HG02973 (cell line): ENCODE data around the gene MICOS13.
A peak's percentile ranks its signal among the peaks of the same experiment; 100 is the strongest.
"Not testable (repeated sequence)": the region's sequence is repeated elsewhere in the genome, so short reads cannot be mapped to it uniquely, and the experiment has no call there.

Experiments used
- ATAC-seq: cut with Tn5 transposase; IDR thresholded peaks from one replicate; pipeline ENCODE4 v1.9.1; 2021; ENCODE audit warnings: moderate library complexity; ENCODE audit not compliant: unreplicated experiment

The MICOS13 gene, protein sequence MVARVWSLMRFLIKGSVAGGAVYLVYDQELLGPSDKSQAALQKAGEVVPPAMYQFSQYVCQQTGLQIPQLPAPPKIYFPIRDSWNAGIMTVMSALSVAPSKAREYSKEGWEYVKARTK

GRCh38 chr19:5680437-5681368 is at the start of gene MICOS13, which contains the start of gene HSD11B1L:
MICOS13 (minus strand) TSS chr19:5680516; CDS start chr19:5680486, 30 bp downstream.
HSD11B1L (plus strand) TSS chr19:5681027; CDS start chr19:5684833, 3,806 bp downstream.
- ATAC-seq, result peak; percentile 74

GRCh38 chr19:5727453-5728050 is 47.2 kb upstream of the MICOS13 start:
- no peak for ATAC-seq

GRCh38 chr19:5719961-5720790 is 39.9 kb upstream of the MICOS13 start, which contains the start of the genes CATSPERD and LONP1:
CATSPERD (plus strand) TSS chr19:5720637; CDS start chr19:5720738, 101 bp downstream.
LONP1 (minus strand) TSS chr19:5720146; CDS start chr19:5720132, 14 bp downstream.
- ATAC-seq, result peak; percentile 73

- ATAC-seq, result peak; percentile 3
These were observed 39.1 kb upstream of the MICOS13 start for GRCh38 chr19:5719274-5719960.

GRCh38 chr19:5718579-5719273 is 38.4 kb upstream of the MICOS13 start:
- no peak for ATAC-seq

DNA sequence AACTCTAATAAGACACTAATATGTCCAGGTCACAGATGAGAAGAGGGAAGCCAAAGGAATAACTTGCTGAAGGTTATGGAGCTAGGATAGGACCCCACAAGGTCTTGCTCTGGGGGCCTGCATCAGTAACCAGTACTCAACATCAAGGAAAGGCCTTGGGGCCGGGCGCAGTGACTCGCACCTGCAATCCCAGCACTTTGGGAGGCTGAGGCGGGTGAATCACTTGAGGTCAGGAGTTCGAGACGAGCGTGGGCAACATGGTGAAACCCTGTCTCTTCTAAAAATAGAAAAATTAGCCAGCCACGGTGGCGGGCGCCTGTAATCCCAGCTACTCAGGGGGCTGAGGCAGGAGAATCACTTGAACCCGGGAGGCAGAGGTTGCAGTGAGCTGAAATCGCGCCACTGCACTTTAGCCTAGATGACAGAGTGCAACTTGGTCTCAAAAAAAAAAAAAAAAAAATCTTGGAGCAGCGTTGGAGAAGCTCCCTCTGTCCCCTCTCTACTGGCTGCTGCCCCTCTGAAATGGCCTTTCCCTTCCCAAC is 37.8 kb upstream of the MICOS13 start:
- no peak for ATAC-seq

GRCh38 chr19:5717215-5717935 is 37.1 kb upstream of the MICOS13 start:
- no peak for ATAC-seq

- ATAC-seq, result no peak
These were observed 34.5 kb upstream of the MICOS13 start for GRCh38 chr19:5714816-5715215.

DNA sequence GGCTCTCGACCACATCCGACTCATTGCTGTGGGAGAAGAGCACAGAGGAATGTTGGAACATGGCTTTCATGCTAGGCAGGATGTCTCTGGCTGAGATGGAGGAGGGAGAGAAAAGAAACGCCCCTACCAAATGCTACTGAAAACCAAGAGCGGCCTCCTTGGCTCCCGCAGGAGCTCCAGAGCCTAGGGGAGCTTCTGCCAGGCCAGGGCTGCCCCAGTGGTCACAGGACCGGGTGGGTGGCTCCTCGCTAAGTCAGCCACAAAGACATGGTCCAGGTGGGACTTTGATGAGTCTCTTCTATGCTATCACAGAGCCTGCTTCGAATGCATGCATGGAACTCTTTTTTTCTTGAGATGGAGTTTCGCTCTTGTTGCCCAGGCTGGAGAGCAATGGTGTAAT is 32.9 kb upstream of the MICOS13 start:
- ATAC-seq, result no peak

DNA sequence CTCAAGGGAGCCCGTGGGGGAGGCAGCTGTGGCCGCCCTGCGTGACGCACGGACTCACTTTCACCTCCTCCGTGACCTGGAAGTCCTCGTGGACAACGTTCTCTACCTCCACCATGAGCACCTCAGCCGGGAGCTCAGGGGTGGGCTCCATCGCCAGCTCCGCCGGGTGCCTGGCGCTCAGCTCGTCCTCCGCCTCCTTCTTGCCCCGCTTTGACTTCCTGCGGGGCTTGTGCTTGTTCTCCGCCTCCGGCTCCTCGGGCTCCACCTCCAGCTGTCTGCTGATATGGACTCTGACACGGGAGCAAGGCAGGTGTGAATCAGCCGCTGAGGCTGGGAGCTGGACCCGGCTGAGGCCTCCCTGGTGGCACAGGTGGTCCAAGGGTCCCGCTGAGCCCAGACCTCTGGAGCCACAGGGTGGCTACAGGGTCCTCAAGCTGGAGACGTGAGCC is 31.4 kb upstream of the MICOS13 start:
- no peak for ATAC-seq

GRCh38 chr19:5711025-5711424 is 30.7 kb upstream of the MICOS13 start:
- ATAC-seq, result no peak

GRCh38 chr19:5707576-5708575 is 27.6 kb upstream of the MICOS13 start:
- ATAC-seq, result no peak

DNA sequence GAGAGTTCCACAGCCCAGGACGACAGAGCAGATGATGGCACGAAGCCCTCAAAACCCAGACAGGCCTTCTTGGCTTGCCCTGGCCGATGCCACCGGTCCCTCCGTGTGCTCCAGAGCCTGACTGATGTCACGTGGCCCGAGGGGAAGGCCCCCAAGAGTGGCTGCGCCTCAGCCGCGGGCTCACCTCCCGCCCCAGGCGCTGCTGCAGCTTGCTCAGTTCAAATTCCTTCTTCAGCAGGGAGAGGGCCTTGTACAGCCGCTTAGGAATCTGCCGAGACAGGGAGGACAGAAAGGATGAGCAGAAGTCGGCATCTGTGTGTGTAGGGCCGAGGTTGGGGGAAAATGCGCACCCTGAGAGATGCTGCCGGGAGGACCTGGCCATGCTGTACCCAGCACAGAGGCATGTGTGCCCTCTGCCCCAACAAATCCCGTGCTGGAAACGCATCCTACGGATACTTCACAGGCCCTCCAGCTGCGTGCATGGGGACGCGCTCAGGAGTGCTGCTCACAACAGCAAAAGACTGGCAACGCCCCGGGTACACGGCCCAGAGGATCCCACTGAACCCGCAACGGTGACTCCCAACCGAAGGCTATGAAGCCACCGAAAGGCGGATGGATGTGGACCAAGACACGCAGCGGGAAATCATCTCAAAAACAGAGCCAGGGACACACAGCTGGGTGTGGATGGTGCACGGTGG is 26.7 kb upstream of the MICOS13 start:
- no peak for ATAC-seq

GRCh38 chr19:5705552-5705951 is 25.2 kb upstream of the MICOS13 start:
- no peak for ATAC-seq

- ATAC-seq, result no peak
These were observed 23.8 kb upstream of the MICOS13 start for GRCh38 chr19:5703819-5704818.

GRCh38 chr19:5702053-5702410 is 21.7 kb upstream of the MICOS13 start:
- not testable (repeated sequence) for ATAC-seq
